ENCODE measurements around the gene TNNI2.
A peak's percentile ranks its signal among the peaks of the same experiment; 100 is the strongest.

Gene TNNI2

GRCh38 chr11:1879941-1880720, 41.4 kb downstream of the TNNI2 start:
- TF ChIP-seq, protein P1, sequence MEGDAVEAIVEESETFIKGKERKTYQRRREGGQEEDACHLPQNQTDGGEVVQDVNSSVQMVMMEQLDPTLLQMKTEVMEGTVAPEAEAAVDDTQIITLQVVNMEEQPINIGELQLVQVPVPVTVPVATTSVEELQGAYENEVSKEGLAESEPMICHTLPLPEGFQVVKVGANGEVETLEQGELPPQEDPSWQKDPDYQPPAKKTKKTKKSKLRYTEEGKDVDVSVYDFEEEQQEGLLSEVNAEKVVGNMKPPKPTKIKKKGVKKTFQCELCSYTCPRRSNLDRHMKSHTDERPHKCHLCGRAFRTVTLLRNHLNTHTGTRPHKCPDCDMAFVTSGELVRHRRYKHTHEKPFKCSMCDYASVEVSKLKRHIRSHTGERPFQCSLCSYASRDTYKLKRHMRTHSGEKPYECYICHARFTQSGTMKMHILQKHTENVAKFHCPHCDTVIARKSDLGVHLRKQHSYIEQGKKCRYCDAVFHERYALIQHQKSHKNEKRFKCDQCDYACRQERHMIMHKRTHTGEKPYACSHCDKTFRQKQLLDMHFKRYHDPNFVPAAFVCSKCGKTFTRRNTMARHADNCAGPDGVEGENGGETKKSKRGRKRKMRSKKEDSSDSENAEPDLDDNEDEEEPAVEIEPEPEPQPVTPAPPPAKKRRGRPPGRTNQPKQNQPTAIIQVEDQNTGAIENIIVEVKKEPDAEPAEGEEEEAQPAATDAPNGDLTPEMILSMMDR (IDR thresholded peaks at IDR 0.05; ENCODE audit: low read length, missing control alignments): no peak
- peak; percentile 59 for DNase-seq (ENCODE audit: low read depth)
- H3K4me3 ChIP-seq (replicated peaks; ENCODE audit: low read depth, low read length): no peak overlapping the region

- no peak overlapping the region for H3K4me3 ChIP-seq (replicated peaks; ENCODE audit: low read depth, low read length)
Observed at GRCh38 chr11:1880746-1881441, 42.1 kb downstream of the TNNI2 start.

GRCh38 chr11:1881442-1882264, 42.9 kb downstream of the TNNI2 start:
- TF ChIP-seq, protein P1 (IDR thresholded peaks at IDR 0.05; ENCODE audit: low read length, missing control alignments): no peak
- no peak overlapping the region for H3K4me3 ChIP-seq (replicated peaks; ENCODE audit: low read depth, low read length)
- no peak for DNase-seq (ENCODE audit: low read depth)

More at GRCh38 chr11:1880746-1881441, 42.1 kb downstream of the TNNI2 start:
- TF ChIP-seq, protein P1 (IDR thresholded peaks at IDR 0.05; ENCODE audit: low read length, missing control alignments): no peak
- DNase-seq (ENCODE audit: low read depth): no peak

GRCh38 chr11:1882265-1883238, 43.8 kb downstream of the TNNI2 start:
- TF ChIP-seq, protein P1 (IDR thresholded peaks at IDR 0.05; ENCODE audit: low read length, missing control alignments): peak; percentile 80

GRCh38 chr11:1883346-1884302, 44.8 kb downstream of the TNNI2 start:
- DNase-seq (ENCODE audit: low read depth): no peak
- no peak overlapping the region for H3K4me3 ChIP-seq (replicated peaks; ENCODE audit: low read depth, low read length)
- TF ChIP-seq, protein P1 (IDR thresholded peaks at IDR 0.05; ENCODE audit: low read length, missing control alignments): no peak

More at GRCh38 chr11:1882265-1883238, 43.8 kb downstream of the TNNI2 start:
- H3K4me3 ChIP-seq (replicated peaks; ENCODE audit: low read depth, low read length): no peak overlapping the region
- DNase-seq (ENCODE audit: low read depth): peak; percentile 77

Data from fibroblast of pulmonary artery (primary cell).